K562 (cell line): Measurements from ENCODE around the gene NFYC. TPM values are rescaled to one million over a fixed set of nuclear protein-coding genes. Genes with fewer than 3 reads are reported as not detected.
A peak's percentile ranks its signal among the peaks of the same experiment; 100 is the strongest.

Experiments used
- ATAC-seq: fragments of 200-7000 bp; cut with Tn5 transposase; 3 replicates; pipeline ENCODE4 v1.9.1; 2020; ENCODE audit warnings: moderate library complexity
- BruUV-seq: library from RNA; stranded (reverse); fragments of 400-500 nt; replicated peaks from 2 replicates; lab custom pipeline; 2021; lab: Mats Ljungman, UMichigan
- CTCF ChIA-PET: fragments of 300-600 bp; formaldehyde crosslinking; extraction: SDS; loops from one replicate; lab custom pipeline; 2021; ENCODE audit warnings: low intra/inter-chr PET ratio; lab: Yijun Ruan, JAX
- POLR2A ChIA-PET: fragments of 300-600, 350-650 bp; sonication (Branson Sonifier 250); formaldehyde crosslinking; extraction: SDS; loops from one replicate; lab custom pipeline; 2021; ENCODE audit warnings: antibody characterized with exemption, inconsistent platforms; lab: Yijun Ruan, JAX
- DNase-seq, 4 experiments: peaks; one replicate each; pipeline versions ENCODE4 v3.0.0 to v3.0.0-alpha.2; 2011 to 2018; ENCODE audit warnings: low spot score in 3 of 4, mixed read lengths in 3 of 4; ENCODE audit errors: extremely low read depth in 1 of 4
- FAIRE-seq: peaks from 2 replicates; lab custom pipeline; 2011; peaks lifted over from hg19 to GRCh38; lab: Jason Lieb, UNC
- H2AFZ ChIP-seq: 2 replicates; pipeline ENCODE4 v1.6.0; 2011; ENCODE audit warnings: low read depth, low read length, control low read depth, inconsistent platforms
- H3K27ac ChIP-seq: fragments of 200-600 bp; 3 replicates; pipeline ENCODE4 v1.8.0; 2011; ENCODE audit warnings: low read depth, mild to moderate bottlenecking, control low read depth, inconsistent platforms, low read length, moderate library complexity, mixed read lengths; ENCODE audit errors: extremely low read depth
- H3K27me3 ChIP-seq, 2 experiments: fragments of 300-600 bp in 1 of 2; 2 replicates in 1 of 2; 3 replicates in 1 of 2; pipeline versions ENCODE4 v1.6.0 to v1.8.0; 2011; ENCODE audit warnings: inconsistent platforms in 2 of 2, low read length in 2 of 2, mild to moderate bottlenecking in 1 of 2, mixed read lengths in 1 of 2, moderate library complexity in 1 of 2; ENCODE audit not compliant: control insufficient read depth in 2 of 2, insufficient read depth in 2 of 2
- H3K36me3 ChIP-seq: fragments of 300-600 bp; 3 replicates; pipeline ENCODE4 v1.8.0; 2011; ENCODE audit warnings: mild to moderate bottlenecking, low read length, inconsistent platforms; ENCODE audit not compliant: control insufficient read depth, insufficient read depth
- H3K4me1 ChIP-seq, 2 experiments: fragments of 200-600 bp in 1 of 2; replicated peaks in 1 of 2; 2 replicates in 1 of 2; 3 replicates in 1 of 2; pipeline versions ENCODE4 v1.5.1 to v1.8.0; 2011; ENCODE audit warnings: inconsistent platforms in 2 of 2, low read length in 2 of 2, mild to moderate bottlenecking in 1 of 2, mixed read lengths in 1 of 2, moderate library complexity in 1 of 2; ENCODE audit not compliant: control insufficient read depth in 2 of 2, insufficient read depth in 2 of 2
- H3K4me2 ChIP-seq: 2 replicates; pipeline ENCODE4 v1.6.1; 2011; ENCODE audit warnings: low read length, control low read depth, inconsistent platforms, mixed read lengths; ENCODE audit not compliant: insufficient read depth
- H3K4me3 ChIP-seq: fragments of 200-600 bp; sonication (generic), shearing (Covaris generic); 2 replicates; pipeline ENCODE4 v1.5.1; 2016; ENCODE audit warnings: control low read depth, inconsistent platforms
- H3K79me2 ChIP-seq: fragments of 200-600 bp; 3 replicates; pipeline ENCODE4 v1.8.0; 2011; ENCODE audit warnings: low read length, inconsistent platforms; ENCODE audit not compliant: control insufficient read depth, insufficient read depth
- H3K9ac ChIP-seq, 2 experiments: 2 replicates each; pipeline versions ENCODE4 v1.6.0 to v1.6.1; 2011; ENCODE audit warnings: low read depth in 2 of 2, low read length in 2 of 2, control low read depth in 1 of 2, inconsistent platforms in 1 of 2, mild to moderate bottlenecking in 1 of 2, mixed read lengths in 1 of 2; ENCODE audit not compliant: insufficient read depth in 1 of 2
- H3K9me1 ChIP-seq: one replicate; pipeline ENCODE4 v1.6.0; 2011; ENCODE audit warnings: inconsistent platforms, mild to moderate bottlenecking, low read length, moderate library complexity; ENCODE audit not compliant: control insufficient read depth, insufficient read depth
- H3K9me3 ChIP-seq: replicated peaks from 2 replicates; pipeline ENCODE4 v1.5.1; 2011; ENCODE audit warnings: low read depth, low read length, inconsistent platforms; ENCODE audit not compliant: control insufficient read depth, insufficient read depth
- H4K20me1 ChIP-seq: replicated peaks from 2 replicates; pipeline ENCODE4 v1.6.1; 2011; ENCODE audit warnings: low read length, inconsistent platforms, mixed read lengths; ENCODE audit not compliant: control insufficient read depth, insufficient read depth
- BRF1 ChIP-seq: IDR thresholded peaks from 3 replicates; pipeline ENCODE4 v1.6.1; 2011; ENCODE audit warnings: borderline replicate concordance, mild to moderate bottlenecking; ENCODE audit not compliant: insufficient read length; ENCODE audit errors: extremely low read depth
- GABPA ChIP-seq: fragments of 200-800 bp; sonication (Bioruptor generic); conservative IDR thresholded peaks from 2 replicates; pipeline ENCODE4 v1.6.1; 2016; ENCODE audit warnings: low read depth, missing genetic modification characterization, missing compliant biosample characterization
- MEF2A ChIP-seq: IDR thresholded peaks from 2 replicates; pipeline ENCODE4 v1.6.1; 2011; ENCODE audit warnings: low read depth, mild to moderate bottlenecking, low read length, moderate library complexity; ENCODE audit not compliant: control insufficient read depth
- MYC ChIP-seq, 2 experiments: fragments of 250-450 bp in 1 of 2; sonication (Bioruptor Pico) in 1 of 2; IDR thresholded peaks; 2 replicates each; pipeline versions ENCODE4 v1.5.1 to v1.6.1; 2012 to 2021; ENCODE audit warnings: low read depth in 2 of 2, borderline replicate concordance in 1 of 2, improper control_type of control experiment in 1 of 2, low read length in 1 of 2, mild to moderate bottlenecking in 1 of 2, moderate library complexity in 1 of 2
- PHF8 ChIP-seq: fragments of 200-600 bp; sonication (generic); IDR thresholded peaks from 2 replicates; pipeline ENCODE4 v1.6.1; 2012; ENCODE audit warnings: mixed run types, mild to moderate bottlenecking, inconsistent platforms, low read length, moderate library complexity, borderline replicate concordance
- POLR2G ChIP-seq: fragments of 200-400 bp; formaldehyde crosslinking; IDR thresholded peaks from 2 replicates; pipeline ENCODE4 v1.6.1; 2017; ENCODE audit warnings: low read depth, mild to moderate bottlenecking, antibody characterized with exemption, low read length, moderate library complexity
- SPI1 ChIP-seq: IDR thresholded peaks from 2 replicates; pipeline ENCODE4 v1.6.1; 2011; ENCODE audit warnings: low read depth, low read length, control low read depth, borderline replicate concordance
- XRCC3 ChIP-seq: fragments of 450-650 bp; IDR thresholded peaks from 2 replicates; pipeline ENCODE4 v1.6.1; 2017; ENCODE audit warnings: mild to moderate bottlenecking, moderate library complexity
- ZFX ChIP-seq: sonication (generic); formaldehyde crosslinking; IDR thresholded peaks from 2 replicates; pipeline ENCODE4 v1.8.0; 2022; ENCODE audit warnings: mild to moderate bottlenecking, missing genetic modification reagents, moderate library complexity
- in situ Hi-C: fragments of 300-500 bp; cut with MboI; formaldehyde crosslinking; loops from 4 replicates; pipeline ENCODE4 v1.15.0; 2018; ENCODE audit warnings: inconsistent platforms, mixed read lengths
- intact Hi-C: fragments of 100-400 bp; cut with micrococcal nuclease; formaldehyde crosslinking; loops from 2 replicates; pipeline ENCODE4 v1.14.2; 2022
- polyA plus RNA-seq, 8 experiments: library from polyadenylated mRNA; depleted of rRNA in 4 of 8; stranded (reverse) in 5 of 8; unstranded in 3 of 8; fragments of >200 nt; fragmentation: Nextera tagmentation in 2 of 8; fragmentation: Illumina TruSeq in 1 of 8; extraction: Ambion mirVana in 2 of 8; extraction: Trizol in 1 of 8; gene quantifications; 2 replicates each; pipeline versions ENCODE4 v1.2.1 to v1.2.3, GENCODE V29; 2011 to 2014; ENCODE audit warnings: inconsistent platforms in 1 of 8, missing spikeins in 1 of 8
- total RNA-seq, 7 experiments: library from RNA; depleted of rRNA in 6 of 7; stranded (reverse); fragments of >200 nt in 6 of 7; fragmentation: Illumina TruSeq in 2 of 7; extraction: Trizol in 2 of 7; gene quantifications; 2 replicates each; pipeline versions ENCODE4 v1.2.1 to v1.2.3, GENCODE V29; 2011 to 2021; ENCODE audit warnings: low replicate concordance in 1 of 7
- TF ChIP-seq, protein P1 (sequence below), 2 experiments: fragments of 450-650 bp in 1 of 2; sonication (generic) in 1 of 2; formaldehyde crosslinking in 1 of 2; IDR thresholded peaks in 1 of 2; conservative IDR thresholded peaks in 1 of 2; 2 replicates each; pipeline versions ENCODE4 v1.6.1 to v1.8.1; 2016 to 2023; ENCODE audit warnings: mild to moderate bottlenecking in 2 of 2, moderate library complexity in 2 of 2, inconsistent platforms in 1 of 2, missing genetic modification reagents in 1 of 2
- TF ChIP-seq, protein P2 (sequence below): IDR thresholded peaks from 2 replicates; pipeline ENCODE4 v1.6.1; 2012; ENCODE audit warnings: low read depth, low read length, improper control_type of control experiment, borderline replicate concordance
- TF ChIP-seq, protein P3 (sequence below): sonication (generic); formaldehyde crosslinking; IDR thresholded peaks from 2 replicates; pipeline ENCODE4 v1.8.0; 2023; ENCODE audit warnings: mild to moderate bottlenecking, missing genetic modification reagents

Gene NFYC
- total and polyA plus RNA-seq, 9 of the 15 experiments (the other 6 are each of a cell fraction or from before 2014, with no cell fraction given) = 4.8 to 59.8 (median 41.1) TPM

DNA sequence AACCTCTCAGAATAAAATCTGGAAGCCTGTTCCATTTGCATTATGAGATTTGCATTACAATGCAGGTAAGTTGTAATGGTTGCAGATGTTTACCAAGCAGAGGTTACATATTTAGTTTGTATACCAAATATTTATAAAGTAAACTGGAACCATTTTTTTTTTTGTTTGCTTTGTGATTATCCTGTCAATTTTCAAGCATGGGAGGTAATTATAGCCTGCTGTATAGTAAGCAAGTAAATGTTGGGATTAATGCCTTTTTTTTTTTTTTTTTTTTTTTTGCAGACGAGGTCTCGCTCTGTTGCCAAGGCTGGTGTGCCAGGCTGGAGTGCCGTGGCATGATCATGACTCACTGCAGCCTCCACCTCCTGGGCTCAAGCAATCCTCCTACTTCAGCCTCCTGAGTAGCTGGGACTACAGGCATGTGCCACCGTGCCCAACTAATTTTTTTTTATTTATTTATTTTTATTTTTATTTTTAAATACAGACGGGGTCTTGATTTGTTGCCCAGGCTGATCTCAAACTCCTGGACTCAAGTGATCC, 21.0 kb downstream of the NFYC start (continued):
- TF ChIP-seq, protein P1, sequence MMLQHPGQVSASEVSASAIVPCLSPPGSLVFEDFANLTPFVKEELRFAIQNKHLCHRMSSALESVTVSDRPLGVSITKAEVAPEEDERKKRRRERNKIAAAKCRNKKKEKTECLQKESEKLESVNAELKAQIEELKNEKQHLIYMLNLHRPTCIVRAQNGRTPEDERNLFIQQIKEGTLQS (IDR thresholded peaks at IDR 0.05) = no peak
- TF ChIP-seq, protein P1 (CRISPR knock-in tag; conservative IDR thresholded peaks at IDR 0.05) = no peak

DNA sequence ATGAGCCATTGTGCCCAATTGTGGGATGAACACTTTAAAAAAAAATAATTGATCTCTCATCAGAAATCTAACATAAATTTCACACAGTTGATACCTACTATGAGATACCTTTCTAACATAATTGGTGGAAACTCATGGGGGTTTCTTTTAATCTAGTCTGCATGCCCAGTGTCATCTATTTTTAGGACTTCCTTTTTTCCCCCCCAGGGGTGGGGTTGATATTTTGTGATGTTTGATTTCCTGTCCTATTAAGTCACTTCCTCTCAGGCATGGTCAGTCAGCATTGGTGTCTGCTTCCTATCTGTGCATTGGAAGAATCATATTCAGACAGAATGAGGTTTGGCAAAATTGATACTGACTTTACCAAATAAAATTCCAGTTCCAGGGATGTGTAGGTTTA, 21.5 kb downstream of the NFYC start:
- Histone ChIP-seq H3K4me3 (no peak overlapping the region), H2AFZ (no peak overlapping the region), H3K27ac (peak overlapping the region; percentile 43; the same call in 2 of the 3 replicates), H3K9me1 (no peaks in the 10 kb centered on the region), H3K4me2 (no peak overlapping the region), H3K9ac (peak overlapping the region in 1 of 2 experiments; percentile 16; a peak in 1 of 4 replicates), H3K36me3 (peaks cover 15% of the 10 kb centered on the region), H3K79me2 (peaks cover 93% of the 10 kb centered on the region), H3K9me3 (no peaks in the 10 kb centered on the region), H3K4me1 (peaks cover 0 to 29% of the 10 kb centered on the region in 2 experiments; a peak in 3 of 5 replicates), H3K27me3 (no peaks in the 10 kb centered on the region), H4K20me1 (no peaks in the 10 kb centered on the region)
- BruUV-seq = no TSS peak
- ChIA-PET CTCF (no interaction called here), POLR2A (interaction anchor here (0.9 to 2.1 kb wide), 4 partner anchors 9 to 13 kb away, joined by 3 to 11 read pairs (median 4); no protein-coding TSS in a partner anchor)
- intact Hi-C loops = no loop called here
- peak in 2 of 4 experiments; percentile 28 to 41 for DNase-seq
- FAIRE-seq = no peak
- in situ Hi-C loops = no loop called here
- no peak for ATAC-seq
- TF ChIP-seq PHF8 (no peak), POLR2G (no peak), XRCC3 (no peak), GABPA (tag) (peak; percentile 48; the same call in 1 of the 2 replicates), MYC (IDR thresholded peaks at IDR 0.05; ENCODE audit: low read depth, low read length) (no peak), MYC (CRISPR knock-in tag; IDR thresholded peaks at IDR 0.05; ENCODE audit: borderline replicate concordance, low read depth) (no peak), SPI1 (peak; percentile 93), ZFX (CRISPR knock-in tag) (0 out of 2 replicates have a peak, but pooled peaks have one; percentile 2), MEF2A (peak; percentile 61; the same call in 1 of the 2 replicates), BRF1 (no peak)
- TF ChIP-seq, protein P2, sequence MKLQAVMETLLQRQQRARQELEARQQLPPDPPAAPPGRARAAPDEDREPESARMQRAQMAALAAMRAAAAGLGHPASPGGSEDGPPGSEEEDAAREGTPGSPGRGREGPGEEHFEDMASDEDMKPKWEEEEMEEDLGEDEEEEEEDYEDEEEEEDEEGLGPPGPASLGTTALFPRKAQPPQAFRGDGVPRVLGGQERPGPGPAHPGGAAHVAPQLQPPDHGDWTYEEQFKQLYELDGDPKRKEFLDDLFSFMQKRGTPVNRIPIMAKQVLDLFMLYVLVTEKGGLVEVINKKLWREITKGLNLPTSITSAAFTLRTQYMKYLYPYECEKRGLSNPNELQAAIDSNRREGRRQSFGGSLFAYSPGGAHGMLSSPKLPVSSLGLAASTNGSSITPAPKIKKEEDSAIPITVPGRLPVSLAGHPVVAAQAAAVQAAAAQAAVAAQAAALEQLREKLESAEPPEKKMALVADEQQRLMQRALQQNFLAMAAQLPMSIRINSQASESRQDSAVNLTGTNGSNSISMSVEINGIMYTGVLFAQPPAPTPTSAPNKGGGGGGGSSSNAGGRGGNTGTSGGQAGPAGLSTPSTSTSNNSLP = 0 out of 2 replicates have a peak, but pooled peaks have one; percentile 24
- TF ChIP-seq, protein P3, sequence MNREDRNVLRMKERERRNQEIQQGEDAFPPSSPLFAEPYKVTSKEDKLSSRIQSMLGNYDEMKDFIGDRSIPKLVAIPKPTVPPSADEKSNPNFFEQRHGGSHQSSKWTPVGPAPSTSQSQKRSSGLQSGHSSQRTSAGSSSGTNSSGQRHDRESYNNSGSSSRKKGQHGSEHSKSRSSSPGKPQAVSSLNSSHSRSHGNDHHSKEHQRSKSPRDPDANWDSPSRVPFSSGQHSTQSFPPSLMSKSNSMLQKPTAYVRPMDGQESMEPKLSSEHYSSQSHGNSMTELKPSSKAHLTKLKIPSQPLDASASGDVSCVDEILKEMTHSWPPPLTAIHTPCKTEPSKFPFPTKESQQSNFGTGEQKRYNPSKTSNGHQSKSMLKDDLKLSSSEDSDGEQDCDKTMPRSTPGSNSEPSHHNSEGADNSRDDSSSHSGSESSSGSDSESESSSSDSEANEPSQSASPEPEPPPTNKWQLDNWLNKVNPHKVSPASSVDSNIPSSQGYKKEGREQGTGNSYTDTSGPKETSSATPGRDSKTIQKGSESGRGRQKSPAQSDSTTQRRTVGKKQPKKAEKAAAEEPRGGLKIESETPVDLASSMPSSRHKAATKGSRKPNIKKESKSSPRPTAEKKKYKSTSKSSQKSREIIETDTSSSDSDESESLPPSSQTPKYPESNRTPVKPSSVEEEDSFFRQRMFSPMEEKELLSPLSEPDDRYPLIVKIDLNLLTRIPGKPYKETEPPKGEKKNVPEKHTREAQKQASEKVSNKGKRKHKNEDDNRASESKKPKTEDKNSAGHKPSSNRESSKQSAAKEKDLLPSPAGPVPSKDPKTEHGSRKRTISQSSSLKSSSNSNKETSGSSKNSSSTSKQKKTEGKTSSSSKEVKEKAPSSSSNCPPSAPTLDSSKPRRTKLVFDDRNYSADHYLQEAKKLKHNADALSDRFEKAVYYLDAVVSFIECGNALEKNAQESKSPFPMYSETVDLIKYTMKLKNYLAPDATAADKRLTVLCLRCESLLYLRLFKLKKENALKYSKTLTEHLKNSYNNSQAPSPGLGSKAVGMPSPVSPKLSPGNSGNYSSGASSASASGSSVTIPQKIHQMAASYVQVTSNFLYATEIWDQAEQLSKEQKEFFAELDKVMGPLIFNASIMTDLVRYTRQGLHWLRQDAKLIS = no peak
